GM21529 (cell line): ENCODE results near the gene CD80.
"Not testable (repeated sequence)": the region's sequence is repeated elsewhere in the genome, so short reads cannot be mapped to it uniquely, and the experiment has no call there.

Experiments used
- ATAC-seq: cut with Tn5 transposase; IDR thresholded peaks from one replicate; pipeline ENCODE4 v1.9.1; 2021; ENCODE audit not compliant: unreplicated experiment

Gene CD80

GRCh38 chr3:119559441-119559963 is at the start of gene CD80:
Gene CD80, minus strand, starts transcription at chr3:119559614. Its CDS starts 1,886 bp downstream, at chr3:119557728.
- peak; percentile 51 for ATAC-seq

GRCh38 chr3:119608405-119609000 is 49.1 kb upstream of the CD80 start:
- ATAC-seq, result no peak

GRCh38 chr3:119604878-119605277 is 45.5 kb upstream of the CD80 start:
- ATAC-seq, result no peak

GRCh38 chr3:119602676-119603075 is 43.3 kb upstream of the CD80 start:
- no peak for ATAC-seq

GRCh38 chr3:119601154-119601553 is 41.7 kb upstream of the CD80 start:
- no peak for ATAC-seq

GRCh38 chr3:119600732-119601131 is 41.3 kb upstream of the CD80 start:
- peak; percentile 63 for ATAC-seq

GRCh38 chr3:119599558-119600174 is 40.3 kb upstream of the CD80 start:
- no peak for ATAC-seq

GRCh38 chr3:119598410-119599098 is 39.1 kb upstream of the CD80 start:
- ATAC-seq, result peak; percentile 52

- ATAC-seq, result no peak
These were observed 38.3 kb upstream of the CD80 start, which contains the start of gene PLA1A for GRCh38 chr3:119597548-119598288. Gene PLA1A, plus strand, starts transcription at chr3:119597885. Its CDS starts 29 bp downstream, at chr3:119597914.

GRCh38 chr3:119596398-119596797 is 37.0 kb upstream of the CD80 start:
- ATAC-seq, result no peak

- ATAC-seq, result no peak
These were observed 36.4 kb upstream of the CD80 start for GRCh38 chr3:119595639-119596334.

- ATAC-seq, result not testable (repeated sequence)
These were observed 35.5 kb upstream of the CD80 start for GRCh38 chr3:119594929-119595328.

- no peak for ATAC-seq
These were observed 34.7 kb upstream of the CD80 start for GRCh38 chr3:119594066-119594465.

- no peak for ATAC-seq
These were observed 33.4 kb upstream of the CD80 start for GRCh38 chr3:119592861-119593260.

GRCh38 chr3:119590706-119591105 is 31.3 kb upstream of the CD80 start:
- ATAC-seq, result no peak

- no peak for ATAC-seq
These were observed 29.8 kb upstream of the CD80 start for GRCh38 chr3:119589102-119589773.

GRCh38 chr3:119588112-119588511 is 28.7 kb upstream of the CD80 start:
- ATAC-seq, result peak; percentile 71

GRCh38 chr3:119586733-119587172 is 27.3 kb upstream of the CD80 start:
- no peak for ATAC-seq

- no peak for ATAC-seq
These were observed 26.6 kb upstream of the CD80 start for GRCh38 chr3:119585856-119586570.
